Fibroblast of lung (primary cell): ENCODE measurements around the gene NFYC.

ENCODE experiments used
- EZH2 ChIP-seq: IDR thresholded peaks from 2 replicates; pipeline ENCODE4 v1.5.1; 2012; ENCODE audit warnings: low read length, control low read depth, mild to moderate bottlenecking; ENCODE audit errors: missing control alignments
- TF ChIP-seq, protein P1 (sequence below), 2 donors: IDR thresholded peaks in 1 of 2; conservative IDR thresholded peaks in 1 of 2; 1 replicate in 1 of 2; 2 replicates in 1 of 2; pipeline ENCODE4 v1.5.1; 2011 to 2012; ENCODE audit warnings: low read length in 2 of 2, control low read depth in 1 of 2, inconsistent platforms in 1 of 2, low read depth in 1 of 2, mild to moderate bottlenecking in 1 of 2

DNA sequence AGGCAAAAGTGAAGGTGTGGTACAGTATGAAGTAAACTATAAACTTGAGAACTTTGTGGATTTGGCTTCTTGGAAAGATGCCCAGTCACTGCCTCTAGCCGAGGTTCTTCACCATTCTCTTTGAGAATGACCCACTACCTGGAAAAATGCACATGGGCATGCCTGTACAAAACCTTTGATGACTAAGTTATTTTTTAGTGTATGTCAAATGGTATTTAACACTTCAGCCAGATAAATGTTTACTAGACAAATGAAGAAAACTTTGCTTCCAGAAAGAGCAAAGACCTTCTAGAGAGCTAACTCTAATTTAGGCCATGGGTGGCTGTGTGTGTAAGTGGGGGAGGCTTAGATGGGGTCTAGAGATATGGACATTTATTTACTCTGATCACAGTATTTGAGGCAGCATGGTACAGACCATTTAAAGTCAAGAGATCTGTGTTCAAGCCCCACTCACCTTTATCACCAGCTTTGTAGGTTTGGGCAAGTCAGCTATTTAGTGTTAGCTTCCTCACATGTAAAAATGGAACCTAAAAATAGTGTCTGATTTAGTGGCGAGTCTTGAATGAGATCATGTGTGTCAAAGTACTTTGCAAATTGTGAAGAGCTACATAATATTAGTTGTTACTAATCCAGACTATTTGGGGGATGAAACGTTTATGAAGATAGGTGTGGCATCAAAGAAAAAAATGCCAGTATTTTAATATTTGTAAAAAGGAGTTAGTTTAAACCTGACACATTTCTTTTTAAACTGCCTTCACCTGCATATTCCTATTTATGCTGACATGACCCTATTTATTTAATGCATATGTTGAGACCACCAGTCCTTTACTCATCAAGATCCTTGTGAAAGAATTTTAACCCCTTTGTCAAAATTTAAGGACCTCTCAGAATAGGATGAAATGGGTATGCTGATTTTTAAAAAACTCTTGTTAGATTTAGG, 20.2 kb downstream of the NFYC start:
- TF ChIP-seq, protein P1, sequence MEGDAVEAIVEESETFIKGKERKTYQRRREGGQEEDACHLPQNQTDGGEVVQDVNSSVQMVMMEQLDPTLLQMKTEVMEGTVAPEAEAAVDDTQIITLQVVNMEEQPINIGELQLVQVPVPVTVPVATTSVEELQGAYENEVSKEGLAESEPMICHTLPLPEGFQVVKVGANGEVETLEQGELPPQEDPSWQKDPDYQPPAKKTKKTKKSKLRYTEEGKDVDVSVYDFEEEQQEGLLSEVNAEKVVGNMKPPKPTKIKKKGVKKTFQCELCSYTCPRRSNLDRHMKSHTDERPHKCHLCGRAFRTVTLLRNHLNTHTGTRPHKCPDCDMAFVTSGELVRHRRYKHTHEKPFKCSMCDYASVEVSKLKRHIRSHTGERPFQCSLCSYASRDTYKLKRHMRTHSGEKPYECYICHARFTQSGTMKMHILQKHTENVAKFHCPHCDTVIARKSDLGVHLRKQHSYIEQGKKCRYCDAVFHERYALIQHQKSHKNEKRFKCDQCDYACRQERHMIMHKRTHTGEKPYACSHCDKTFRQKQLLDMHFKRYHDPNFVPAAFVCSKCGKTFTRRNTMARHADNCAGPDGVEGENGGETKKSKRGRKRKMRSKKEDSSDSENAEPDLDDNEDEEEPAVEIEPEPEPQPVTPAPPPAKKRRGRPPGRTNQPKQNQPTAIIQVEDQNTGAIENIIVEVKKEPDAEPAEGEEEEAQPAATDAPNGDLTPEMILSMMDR (conservative IDR thresholded peaks at IDR 0.05 in 1 of 2, IDR thresholded peaks at IDR 0.05 in 1 of 2; ENCODE audit: low read depth in 1 of 2, low read length in 2 of 2), result no peak
- no peak for TF ChIP-seq EZH2
